Endodermal cell (in vitro differentiated cells): ENCODE data around the gene CD70. TPM values are rescaled to one million over a fixed set of nuclear protein-coding genes. Genes with fewer than 3 reads are reported as not detected.

ENCODE experiments used
- DNase-seq: peaks from one replicate; pipeline ENCODE4 v3.0.0-alpha.2; 2017
- H3K27ac ChIP-seq: 2 replicates; pipeline ENCODE4 v1.5.1; 2013; ENCODE audit warnings: mild to moderate bottlenecking, low read depth, low read length, moderate library complexity
- H3K27me3 ChIP-seq: 2 replicates; pipeline ENCODE4 v1.6.1; 2013; ENCODE audit warnings: mild to moderate bottlenecking, low read length, moderate library complexity; ENCODE audit not compliant: insufficient read depth, control insufficient read depth, poor library complexity, severe bottlenecking
- H3K36me3 ChIP-seq: 2 replicates; pipeline ENCODE4 v1.7.0; 2013; ENCODE audit warnings: mild to moderate bottlenecking, low read length, moderate library complexity; ENCODE audit not compliant: control insufficient read depth, insufficient read depth
- H3K4me1 ChIP-seq: one replicate; pipeline ENCODE4 v1.7.0; 2013; ENCODE audit warnings: low read length; ENCODE audit not compliant: control insufficient read depth, insufficient read depth
- H3K4me3 ChIP-seq: 2 replicates; pipeline ENCODE4 v1.5.1; 2013; ENCODE audit warnings: mild to moderate bottlenecking, low read length, moderate library complexity
- H3K9ac ChIP-seq: 2 replicates; pipeline ENCODE4 v1.6.1; 2013; ENCODE audit warnings: mild to moderate bottlenecking, low read length, moderate library complexity; ENCODE audit not compliant: poor library complexity, severe bottlenecking; ENCODE audit errors: extremely low read depth
- H3K9me3 ChIP-seq: 2 replicates; pipeline ENCODE4 v1.6.1; 2013; ENCODE audit warnings: mild to moderate bottlenecking, low read length, moderate library complexity; ENCODE audit not compliant: control insufficient read depth
- H3K27ac Mint-ChIP-seq: 2 replicates; pipeline ENCODE4 v1.8.0; 2020; ENCODE audit warnings: mixed read lengths
- H3K27me3 Mint-ChIP-seq: 2 replicates; pipeline ENCODE4 v1.8.0; 2021; ENCODE audit warnings: mild to moderate bottlenecking, mixed read lengths; ENCODE audit not compliant: insufficient read depth
- H3K36me3 Mint-ChIP-seq: 2 replicates; pipeline ENCODE4 v1.8.0; 2020; ENCODE audit warnings: low read depth, mixed read lengths
- H3K4me1 Mint-ChIP-seq: 2 replicates; pipeline ENCODE4 v1.8.0; 2020; ENCODE audit warnings: mixed read lengths
- H3K4me3 Mint-ChIP-seq: 2 replicates; pipeline ENCODE4 v1.8.0; 2020; ENCODE audit warnings: mild to moderate bottlenecking, moderate library complexity, mixed read lengths
- H3K9me3 Mint-ChIP-seq: 2 replicates; pipeline ENCODE4 v1.8.0; 2020; ENCODE audit warnings: mild to moderate bottlenecking, mixed read lengths
- CTCF ChIP-seq: fragments of 200-600 bp; sonication (generic); conservative IDR thresholded peaks from 2 replicates; pipeline ENCODE4 v1.5.0; 2021; ENCODE audit warnings: antibody characterized with exemption, mild to moderate bottlenecking
- WGBS, 2 experiments: methylation state at CpG; one replicate each; pipeline versions ENCODE4 v1.1.5 to v1.1.7; 2013; ENCODE audit warnings: missing lambda C conversion rate in 2 of 2, mixed read lengths in 1 of 2; ENCODE audit not compliant: insufficient coverage in 1 of 2, insufficient read length in 1 of 2; 5-methylcytosine and 5-hydroxymethylcytosine counted together
- total RNA-seq, 2 donors: library from RNA; stranded (reverse); fragmentation: NEBNext Ultra II Directional in 1 of 2; extraction: Animal tissue kit (Norgen Biotek cat#: 25700) in 1 of 2; gene quantifications; 2 replicates in 1 of 2; 3 replicates in 1 of 2; pipeline ENCODE4 v1.2.1, GENCODE V29; 2021

Gene CD70
- total RNA-seq, 2 donors from 2014 or later = 0.92 to 1.8 TPM

- Mint-ChIP-seq H3K9me3 (peaks cover 1% of the 10 kb centered on the region), H3K4me1 (no peaks in the 10 kb centered on the region), H3K36me3 (no peaks in the 10 kb centered on the region), H3K27me3 (no peaks in the 10 kb centered on the region), H3K4me3 (no peak overlapping the region), H3K27ac (no peak overlapping the region)
- 73 to 87% methylated on average over 7 to 11 of the region's 11 CpGs for WGBS, 2 experiments
- Histone ChIP-seq H3K9me3 (peaks cover 18% of the 10 kb centered on the region), H3K36me3 (no peaks in the 10 kb centered on the region), H3K4me1 (no peaks in the 10 kb centered on the region), H3K9ac (no peak overlapping the region), H3K27ac (no peak overlapping the region), H3K27me3 (no peaks in the 10 kb centered on the region), H3K4me3 (no peak overlapping the region)
- no peak for DNase-seq
- no peak for TF ChIP-seq CTCF
Observed at GRCh38 chr19:6556480-6557195, 34.3 kb downstream of the CD70 start.

- no peaks in the 10 kb centered on the region for H3K4me1 Mint-ChIP-seq
- 92 to 97% methylated on average over 2 of the region's 2 CpGs for WGBS, 2 experiments
- no peak for TF ChIP-seq CTCF
- Histone ChIP-seq H3K27me3 (no peaks in the 10 kb centered on the region), H3K27ac (no peak overlapping the region), H3K4me3 (no peak overlapping the region), H3K9ac (no peak overlapping the region), H3K4me1 (no peaks in the 10 kb centered on the region), H3K36me3 (no peaks in the 10 kb centered on the region), H3K9me3 (peaks cover 21% of the 10 kb centered on the region)
- no peak overlapping the region for H3K4me3 Mint-ChIP-seq
- H3K27me3 Mint-ChIP-seq = no peaks in the 10 kb centered on the region
- H3K36me3 Mint-ChIP-seq = no peaks in the 10 kb centered on the region
- H3K9me3 Mint-ChIP-seq = peaks cover 1% of the 10 kb centered on the region
- no peak overlapping the region for H3K27ac Mint-ChIP-seq
- DNase-seq = no peak
Observed at GRCh38 chr19:6556043-6556449, 34.9 kb downstream of the CD70 start.

GRCh38 chr19:6551607-6552450 lies 39.1 kb downstream of the CD70 start:
- H3K4me3 Mint-ChIP-seq = no peak overlapping the region
- peak; percentile 91 for DNase-seq
- no peaks in the 10 kb centered on the region for H3K36me3 Mint-ChIP-seq
- H3K4me1 Mint-ChIP-seq = no peaks in the 10 kb centered on the region
- Histone ChIP-seq H3K9ac (no peak overlapping the region), H3K9me3 (peaks cover 26% of the 10 kb centered on the region), H3K27me3 (no peaks in the 10 kb centered on the region), H3K36me3 (no peaks in the 10 kb centered on the region), H3K4me1 (no peaks in the 10 kb centered on the region), H3K4me3 (no peak overlapping the region), H3K27ac (no peak overlapping the region)
- peak; percentile 81 for TF ChIP-seq CTCF
- peaks cover 14% of the 10 kb centered on the region for H3K9me3 Mint-ChIP-seq
- peaks cover 2% of the 10 kb centered on the region for H3K27me3 Mint-ChIP-seq
- 68 to 73% methylated on average over 11 to 28 of the region's 28 CpGs for WGBS, 2 experiments
- H3K27ac Mint-ChIP-seq = no peak overlapping the region
